IMR-90 (cell line): ENCODE results near the gene FRYL. TPM values are rescaled to one million over a fixed set of nuclear protein-coding genes. Genes with fewer than 3 reads are reported as not detected.

Experiments
- ATAC-seq: fragments of 200-7000 bp; cut with Tn5 transposase; 2 replicates; pipeline ENCODE4 v1.9.1; 2020; ENCODE audit warnings: low read depth, mild to moderate bottlenecking, moderate library complexity
- BruUV-seq: library from RNA; stranded (reverse); fragments of 400-500 nt; replicated peaks from 2 replicates; lab custom pipeline; 2021; lab: Mats Ljungman, UMichigan
- CTCF ChIA-PET: fragments of 300-600 bp; formaldehyde crosslinking; extraction: SDS; loops from one replicate; lab custom pipeline; 2021; ENCODE audit warnings: antibody characterized with exemption; lab: Yijun Ruan, JAX
- POLR2A ChIA-PET: fragments of 300-600 bp; sonication (Branson Sonifier 250); formaldehyde crosslinking; loops from one replicate; lab custom pipeline; 2022; ENCODE audit warnings: antibody characterized with exemption; ENCODE audit not compliant: unreplicated experiment; lab: Charles Lee
- DNase-seq: peaks from one replicate; pipeline ENCODE4 v3.0.0; 2013
- H2AFZ ChIP-seq: replicated peaks from 2 replicates; pipeline ENCODE3; 2013; ENCODE audit warnings: low read length, mild to moderate bottlenecking; ENCODE audit not compliant: poor library complexity
- H2AK5ac ChIP-seq: 2 replicates; pipeline ENCODE4 v1.6.1; 2013; ENCODE audit warnings: low read depth, low read length, inconsistent platforms
- H2AK9ac ChIP-seq: replicated peaks from 2 replicates; pipeline ENCODE3; 2013; ENCODE audit warnings: mild to moderate bottlenecking, low read depth, low read length, moderate library complexity; ENCODE audit not compliant: poor library complexity
- H2BK120ac ChIP-seq: 2 replicates; pipeline ENCODE4 v1.6.1; 2013; ENCODE audit warnings: low read depth, low read length, inconsistent platforms
- H2BK15ac ChIP-seq: 3 replicates; pipeline ENCODE4 v1.6.1; 2013; ENCODE audit warnings: low read depth, low read length, inconsistent platforms
- H2BK20ac ChIP-seq: 2 replicates; pipeline ENCODE4 v1.6.1; 2013; ENCODE audit warnings: low read depth, mild to moderate bottlenecking, inconsistent platforms, low read length, moderate library complexity
- H2BK5ac ChIP-seq: 2 replicates; pipeline ENCODE4 v1.6.1; 2013; ENCODE audit warnings: mild to moderate bottlenecking, low read depth, low read length, inconsistent platforms; ENCODE audit not compliant: poor library complexity, severe bottlenecking
- H3K14ac ChIP-seq: replicated peaks from 2 replicates; pipeline ENCODE4 v1.6.1; 2013; ENCODE audit warnings: low read depth, low read length, inconsistent platforms
- H3K18ac ChIP-seq: 2 replicates; pipeline ENCODE4 v1.6.1; 2013; ENCODE audit warnings: low read depth, low read length, control low read depth
- H3K23ac ChIP-seq: 2 replicates; pipeline ENCODE4 v1.6.1; 2013; ENCODE audit warnings: low read depth, low read length, inconsistent platforms
- H3K27ac ChIP-seq: 2 replicates; pipeline ENCODE4 v1.5.1; 2013; ENCODE audit warnings: mild to moderate bottlenecking, control low read depth, low read length; ENCODE audit not compliant: insufficient read depth
- H3K27me3 ChIP-seq: 2 replicates; pipeline ENCODE4 v1.6.1; 2013; ENCODE audit warnings: low read length; ENCODE audit not compliant: control insufficient read depth, insufficient read depth
- H3K36me3 ChIP-seq: 2 replicates; pipeline ENCODE4 v1.6.1; 2013; ENCODE audit warnings: low read length, mixed read lengths; ENCODE audit not compliant: control insufficient read depth, insufficient read depth
- H3K4ac ChIP-seq: 2 replicates; pipeline ENCODE4 v1.6.1; 2013; ENCODE audit warnings: low read depth, low read length, inconsistent platforms
- H3K4me1 ChIP-seq: 2 replicates; pipeline ENCODE4 v1.6.1; 2013; ENCODE audit warnings: low read length, mixed read lengths; ENCODE audit not compliant: control insufficient read depth, insufficient read depth
- H3K4me2 ChIP-seq: 2 replicates; pipeline ENCODE4 v1.6.1; 2013; ENCODE audit warnings: low read depth, mild to moderate bottlenecking, control low read depth, low read length, moderate library complexity
- H3K4me3 ChIP-seq: 2 replicates; pipeline ENCODE4 v1.5.1; 2013; ENCODE audit warnings: low read depth, mild to moderate bottlenecking, control low read depth, low read length, moderate library complexity; ENCODE audit not compliant: insufficient read depth
- H3K56ac ChIP-seq: 2 replicates; pipeline ENCODE4 v1.6.1; 2013; ENCODE audit warnings: low read length, inconsistent platforms; ENCODE audit not compliant: insufficient read depth; ENCODE audit errors: extremely low read depth
- H3K79me1 ChIP-seq, 2 experiments: 2 replicates each; pipeline ENCODE4 v1.6.1; 2013; ENCODE audit warnings: low read length in 2 of 2, inconsistent platforms in 1 of 2, low read depth in 1 of 2
- H3K9ac ChIP-seq: 2 replicates; pipeline ENCODE4 v1.6.1; 2013; ENCODE audit warnings: low read depth, low read length, control low read depth
- H3K9me1 ChIP-seq: 2 replicates; pipeline ENCODE4 v1.6.1; 2013; ENCODE audit warnings: low read length, inconsistent platforms; ENCODE audit not compliant: insufficient read depth
- H3K9me3 ChIP-seq: 2 replicates; pipeline ENCODE4 v1.6.1; 2013; ENCODE audit warnings: low read length; ENCODE audit not compliant: control insufficient read depth, insufficient read depth
- H4K20me1 ChIP-seq: 2 replicates; pipeline ENCODE4 v1.6.1; 2013; ENCODE audit warnings: low read length, inconsistent platforms; ENCODE audit not compliant: insufficient read depth
- H4K5ac ChIP-seq: 2 replicates; pipeline ENCODE4 v1.6.1; 2013; ENCODE audit warnings: mild to moderate bottlenecking, low read depth, low read length, control low read depth
- H4K8ac ChIP-seq, 2 experiments: 2 replicates each; pipeline ENCODE4 v1.6.1; 2013; ENCODE audit warnings: low read depth in 2 of 2, low read length in 2 of 2, control low read depth in 1 of 2, inconsistent platforms in 1 of 2
- H4K91ac ChIP-seq: 2 replicates; pipeline ENCODE4 v1.6.1; 2013; ENCODE audit warnings: low read depth, low read length, inconsistent platforms; ENCODE audit not compliant: insufficient read depth
- CEBPB ChIP-seq: IDR thresholded peaks from 2 replicates; pipeline ENCODE4 v1.6.1; 2012; ENCODE audit warnings: low read depth, low read length, improper control_type of control experiment
- WGBS, 2 experiments: methylation state at CpG; one replicate each; pipeline versions ENCODE4 v1.1.5 to v1.1.7; 2013; ENCODE audit warnings: missing lambda C conversion rate in 2 of 2; ENCODE audit not compliant: insufficient read length in 1 of 2; ENCODE audit errors: extremely low coverage in 2 of 2; 5-methylcytosine and 5-hydroxymethylcytosine counted together
- dilution Hi-C: fragments of 300-500 bp; cut with HindIII; formaldehyde crosslinking; loops from one replicate; pipeline ENCODE4 v1.14.3; 2018; ENCODE audit warnings: low sequenced_read_pairs; ENCODE audit not compliant: unreplicated experiment
- in situ Hi-C: fragments of 300-500 bp; cut with MboI; formaldehyde crosslinking; loops from 3 replicates; pipeline ENCODE4 v1.14.3; 2019; ENCODE audit warnings: low sequenced_read_pairs, inconsistent platforms, mixed read lengths
- intact Hi-C: fragments of 100-400 bp; cut with micrococcal nuclease; formaldehyde crosslinking; loops from 2 replicates; pipeline ENCODE4 v1.10.0; 2022
- polyA plus RNA-seq, 3 experiments: library from polyadenylated mRNA; depleted of rRNA; stranded (reverse); fragments of >200 nt; gene quantifications; 2 replicates each; pipeline ENCODE4 v1.2.3, GENCODE V29; 2012; ENCODE audit warnings: low replicate concordance in 1 of 3
- total RNA-seq: library from RNA; depleted of rRNA; stranded (reverse); fragments of >200 nt; gene quantifications from 2 replicates; pipeline ENCODE4 v1.2.3, GENCODE V29; 2012

FRYL gene
- total and polyA plus RNA-seq, 2 of the 4 experiments (the other 2 are of a cell fraction): 9.9 to 77.4 TPM

GRCh38 chr4:48796191-48796926 is 16.3 kb upstream of the FRYL start:
- no peak overlapping the region for H4K8ac ChIP-seq
- H3K9me1 ChIP-seq: peaks cover 2% of the 10 kb centered on the region; the same call in 1 of the 2 replicates
- H3K36me3 ChIP-seq: no peaks in the 10 kb centered on the region
- DNase-seq (no peak), ATAC-seq (no peak)
- no peak overlapping the region for H3K56ac ChIP-seq
- in situ Hi-C loops: no loop called here
- no peak overlapping the region for H2BK20ac ChIP-seq
- H2BK5ac ChIP-seq: no peak overlapping the region
- no peak overlapping the region for H3K9ac ChIP-seq
- ChIA-PET POLR2A (no interaction called here), CTCF (no interaction called here)
- H4K91ac ChIP-seq: no peak overlapping the region
- intact Hi-C loops: no loop called here
- no peaks in the 10 kb centered on the region for H3K4me1 ChIP-seq
- no peak overlapping the region for H3K27ac ChIP-seq
- H3K79me1 ChIP-seq: no peaks in the 10 kb centered on the region
- no peak overlapping the region for H3K4ac ChIP-seq
- no peak for TF ChIP-seq CEBPB
- no peak overlapping the region for H3K4me3 ChIP-seq
- WGBS, 2 experiments: no CpG with 5 or more reads among the region's 2 CpGs
- no peak overlapping the region for H3K14ac ChIP-seq
- no peaks in the 10 kb centered on the region for H3K27me3 ChIP-seq
- no peak overlapping the region for H2AFZ ChIP-seq
- no peak overlapping the region for H3K23ac ChIP-seq
- H4K20me1 ChIP-seq: no peaks in the 10 kb centered on the region
- H3K4me2 ChIP-seq: no peak overlapping the region
- H2AK5ac ChIP-seq: no peak overlapping the region
- no peak overlapping the region for H2BK120ac ChIP-seq
- no peak overlapping the region for H2AK9ac ChIP-seq
- H4K5ac ChIP-seq: no peak overlapping the region
- BruUV-seq: no TSS peak
- dilution Hi-C loops: no loop called here
- no peaks in the 10 kb centered on the region for H3K9me3 ChIP-seq
- no peak overlapping the region for H2BK15ac ChIP-seq
- H3K18ac ChIP-seq: no peak overlapping the region
